HepG2 (cell line): ENCODE results near the gene RFC1. TPM values are rescaled to one million over a fixed set of nuclear protein-coding genes. Genes with fewer than 3 reads are reported as not detected.

Experiments
- BRCA1 ChIP-seq: sonication (generic); formaldehyde crosslinking; IDR thresholded peaks from 2 replicates; pipeline ENCODE4 v1.4.0; 2020; ENCODE audit warnings: missing genetic modification reagents
- DR1 ChIP-seq: sonication (generic); formaldehyde crosslinking; IDR thresholded peaks from 2 replicates; pipeline ENCODE4 v1.8.0; 2021; ENCODE audit warnings: mild to moderate bottlenecking, missing genetic modification reagents, inconsistent platforms
- HHEX ChIP-seq: IDR thresholded peaks from 2 replicates; pipeline ENCODE4 v1.6.1; 2016; ENCODE audit warnings: control low read depth
- MAX ChIP-seq: IDR thresholded peaks from 2 replicates; pipeline ENCODE4 v1.6.1; 2012; ENCODE audit warnings: inconsistent platforms
- MLLT10 ChIP-seq: sonication (generic); formaldehyde crosslinking; IDR thresholded peaks from 2 replicates; pipeline ENCODE4 v1.4.0; 2020; ENCODE audit warnings: missing genetic modification reagents
- SALL2 ChIP-seq: sonication (generic); formaldehyde crosslinking; IDR thresholded peaks from 2 replicates; pipeline ENCODE4 v1.8.1; 2023; ENCODE audit warnings: mild to moderate bottlenecking, missing genetic modification reagents, inconsistent platforms
- YY1 ChIP-seq: IDR thresholded peaks from 2 replicates; pipeline ENCODE4 v1.6.1; 2011; ENCODE audit warnings: low read length, low read depth, moderate library complexity, mild to moderate bottlenecking; ENCODE audit not compliant: insufficient read depth, insufficient replicate concordance
- ZFP37 ChIP-seq: sonication (generic); formaldehyde crosslinking; IDR thresholded peaks from 2 replicates; pipeline ENCODE4 v1.4.0; 2020; ENCODE audit warnings: missing genetic modification reagents, borderline replicate concordance
- ZNF12 ChIP-seq: sonication (generic); formaldehyde crosslinking; IDR thresholded peaks from 2 replicates; pipeline ENCODE4 v1.5.0; 2020; ENCODE audit warnings: missing genetic modification reagents
- ZNF441 ChIP-seq: sonication (generic); formaldehyde crosslinking; IDR thresholded peaks from 2 replicates; pipeline ENCODE4 v1.7.0; 2021; ENCODE audit warnings: missing genetic modification reagents, borderline replicate concordance
- ZNF577 ChIP-seq: sonication (generic); formaldehyde crosslinking; IDR thresholded peaks from 2 replicates; pipeline ENCODE4 v1.4.0; 2020; ENCODE audit warnings: mild to moderate bottlenecking, low read depth, missing genetic modification reagents, borderline replicate concordance
- ZNF724P ChIP-seq: sonication (generic); formaldehyde crosslinking; IDR thresholded peaks from 2 replicates; pipeline ENCODE4 v1.8.0; 2022; ENCODE audit warnings: missing genetic modification reagents, borderline replicate concordance
- ZNF879 ChIP-seq: sonication (generic); formaldehyde crosslinking; IDR thresholded peaks from 2 replicates; pipeline ENCODE4 v1.8.1; 2023; ENCODE audit warnings: missing genetic modification reagents
- polyA plus RNA-seq, 8 experiments: library from polyadenylated mRNA; depleted of rRNA in 3 of 8; stranded (reverse) in 7 of 8; unstranded in 1 of 8; fragments of >200 nt; fragmentation: Illumina TruSeq in 4 of 8; extraction: Trizol in 4 of 8; gene quantifications; 2 replicates each; pipeline versions ENCODE4 v1.2.1 to v1.2.3, GENCODE V29; 2011 to 2016; ENCODE audit warnings: low read depth in 4 of 8, missing spikeins in 1 of 8, mixed read lengths in 1 of 8; ENCODE audit not compliant: insufficient read depth in 1 of 8
- total RNA-seq, 5 experiments: library from RNA; depleted of rRNA; stranded (reverse); fragments of >200 nt; fragmentation: Illumina TruSeq; extraction: Trizol; gene quantifications; 2 replicates each; pipeline ENCODE4 v1.2.3, GENCODE V29; 2016; ENCODE audit warnings: low read depth in 1 of 5
- TF ChIP-seq, protein P1 (sequence below): sonication (generic); formaldehyde crosslinking; conservative IDR thresholded peaks from 2 replicates; pipeline ENCODE4 v1.8.0; 2022; ENCODE audit warnings: mild to moderate bottlenecking, moderate library complexity, missing genetic modification reagents
- TF ChIP-seq, protein P2 (sequence below): sonication (generic); formaldehyde crosslinking; IDR thresholded peaks from 2 replicates; pipeline ENCODE4 v1.5.0; 2020; ENCODE audit warnings: mild to moderate bottlenecking, missing genetic modification reagents
- TF ChIP-seq, protein P3 (sequence below): sonication (generic); formaldehyde crosslinking; conservative IDR thresholded peaks from 2 replicates; pipeline ENCODE4 v1.4.0; 2020; ENCODE audit warnings: missing genetic modification reagents
- TF ChIP-seq, protein P4 (sequence below): sonication (generic); formaldehyde crosslinking; IDR thresholded peaks from 2 replicates; pipeline ENCODE4 v1.4.0; 2020; ENCODE audit warnings: missing genetic modification reagents
- TF ChIP-seq, protein P5 (sequence below): sonication (generic); formaldehyde crosslinking; IDR thresholded peaks from 2 replicates; pipeline ENCODE4 v1.9.0; 2021; ENCODE audit warnings: missing genetic modification reagents, borderline replicate concordance

RFC1 gene
- total and polyA plus RNA-seq, 2 of the 13 experiments (the other 11 are each of a cell fraction or from before 2014, with no cell fraction given), result 15.9 to 78.8 TPM

DNA sequence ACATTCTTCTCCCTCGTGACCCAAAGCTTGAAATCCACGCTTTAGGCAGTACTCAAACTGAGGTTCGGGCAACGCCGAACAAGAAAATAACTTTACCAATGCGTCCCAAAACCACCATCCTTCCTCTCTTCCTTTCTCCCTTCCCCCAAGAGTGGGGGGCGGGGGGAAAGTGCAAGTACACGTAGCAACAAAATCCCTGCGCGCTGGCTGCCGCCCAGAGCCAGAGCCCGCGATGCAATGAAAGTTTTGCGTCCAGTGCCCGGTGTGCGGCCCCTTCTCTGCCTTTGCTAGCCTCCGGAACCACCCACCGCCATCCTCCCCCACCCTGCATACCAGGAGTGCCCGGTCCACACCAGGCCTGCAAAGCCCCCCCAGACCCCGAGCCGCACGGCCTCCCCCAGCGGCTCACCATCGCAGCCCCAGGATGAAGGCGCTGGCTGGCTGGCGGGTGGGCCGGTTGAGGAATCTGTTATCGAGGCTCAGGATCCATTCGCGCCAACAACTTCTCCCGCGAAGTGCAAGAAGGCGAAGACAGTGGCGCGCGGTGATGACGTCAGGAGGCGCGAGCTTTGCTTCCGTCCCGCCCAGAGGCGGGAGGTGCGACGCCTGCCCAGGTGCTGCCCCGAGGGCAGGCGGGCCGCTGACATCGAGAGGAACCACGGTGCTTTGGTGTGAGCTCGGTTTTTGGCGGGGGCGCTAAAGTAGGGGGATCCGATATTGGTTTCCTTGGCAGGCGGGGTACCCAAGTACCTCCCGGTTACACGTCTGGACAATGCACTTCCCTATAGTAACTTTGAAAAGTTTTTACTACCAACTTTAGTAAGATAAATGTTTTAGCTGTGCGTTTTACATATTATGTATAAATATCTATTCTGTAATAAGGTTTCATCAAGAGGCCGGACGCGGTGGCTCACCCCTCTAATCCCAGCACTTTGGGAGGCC is at the start of gene RFC1 (continued):
- TF ChIP-seq, protein P1, sequence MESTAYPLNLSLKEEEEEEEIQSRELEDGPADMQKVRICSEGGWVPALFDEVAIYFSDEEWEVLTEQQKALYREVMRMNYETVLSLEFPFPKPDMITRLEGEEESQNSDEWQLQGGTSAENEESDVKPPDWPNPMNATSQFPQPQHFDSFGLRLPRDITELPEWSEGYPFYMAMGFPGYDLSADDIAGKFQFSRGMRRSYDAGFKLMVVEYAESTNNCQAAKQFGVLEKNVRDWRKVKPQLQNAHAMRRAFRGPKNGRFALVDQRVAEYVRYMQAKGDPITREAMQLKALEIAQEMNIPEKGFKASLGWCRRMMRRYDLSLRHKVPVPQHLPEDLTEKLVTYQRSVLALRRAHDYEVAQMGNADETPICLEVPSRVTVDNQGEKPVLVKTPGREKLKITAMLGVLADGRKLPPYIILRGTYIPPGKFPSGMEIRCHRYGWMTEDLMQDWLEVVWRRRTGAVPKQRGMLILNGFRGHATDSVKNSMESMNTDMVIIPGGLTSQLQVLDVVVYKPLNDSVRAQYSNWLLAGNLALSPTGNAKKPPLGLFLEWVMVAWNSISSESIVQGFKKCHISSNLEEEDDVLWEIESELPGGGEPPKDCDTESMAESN (CRISPR knock-in tag), result peak; percentile 96
- TF ChIP-seq BRCA1, result peak; percentile 96
- TF ChIP-seq SALL2 (CRISPR knock-in tag), result peak; percentile 79
- TF ChIP-seq ZNF577 (CRISPR knock-in tag), result peak; percentile 72; the same call in 1 of the 2 replicates
- TF ChIP-seq HHEX, result 0 out of 2 replicates have a peak, but pooled peaks have one; percentile 19
- peak; percentile 84 for TF ChIP-seq DR1 (CRISPR knock-in tag)
- peak; percentile 48 for TF ChIP-seq YY1
- TF ChIP-seq MAX, result peak; percentile 100
- TF ChIP-seq ZNF12 (CRISPR knock-in tag), result peak; percentile 43; the same call in 1 of the 2 replicates
- peak; percentile 95 for TF ChIP-seq ZFP37 (CRISPR knock-in tag)
- peak; percentile 55; the same call in 1 of the 2 replicates for TF ChIP-seq ZNF441 (CRISPR knock-in tag)
- peak; percentile 74; the same call in 1 of the 2 replicates for TF ChIP-seq MLLT10 (CRISPR knock-in tag)
- TF ChIP-seq, protein P2, sequence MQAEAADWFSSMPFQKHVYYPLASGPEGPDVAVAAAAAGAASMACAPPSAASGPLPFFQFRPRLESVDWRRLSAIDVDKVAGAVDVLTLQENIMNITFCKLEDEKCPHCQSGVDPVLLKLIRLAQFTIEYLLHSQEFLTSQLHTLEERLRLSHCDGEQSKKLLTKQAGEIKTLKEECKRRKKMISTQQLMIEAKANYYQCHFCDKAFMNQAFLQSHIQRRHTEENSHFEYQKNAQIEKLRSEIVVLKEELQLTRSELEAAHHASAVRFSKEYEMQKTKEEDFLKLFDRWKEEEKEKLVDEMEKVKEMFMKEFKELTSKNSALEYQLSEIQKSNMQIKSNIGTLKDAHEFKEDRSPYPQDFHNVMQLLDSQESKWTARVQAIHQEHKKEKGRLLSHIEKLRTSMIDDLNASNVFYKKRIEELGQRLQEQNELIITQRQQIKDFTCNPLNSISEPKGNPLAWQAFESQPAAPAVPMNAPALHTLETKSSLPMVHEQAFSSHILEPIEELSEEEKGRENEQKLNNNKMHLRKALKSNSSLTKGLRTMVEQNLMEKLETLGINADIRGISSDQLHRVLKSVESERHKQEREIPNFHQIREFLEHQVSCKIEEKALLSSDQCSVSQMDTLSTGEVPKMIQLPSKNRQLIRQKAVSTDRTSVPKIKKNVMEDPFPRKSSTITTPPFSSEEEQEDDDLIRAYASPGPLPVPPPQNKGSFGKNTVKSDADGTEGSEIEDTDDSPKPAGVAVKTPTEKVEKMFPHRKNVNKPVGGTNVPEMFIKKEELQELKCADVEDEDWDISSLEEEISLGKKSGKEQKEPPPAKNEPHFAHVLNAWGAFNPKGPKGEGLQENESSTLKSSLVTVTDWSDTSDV, result peak; percentile 94
- TF ChIP-seq ZNF879 (CRISPR knock-in tag), result peak; percentile 97
- peak; percentile 52; the same call in 1 of the 2 replicates for TF ChIP-seq ZNF724P (CRISPR knock-in tag)
- TF ChIP-seq, protein P3, sequence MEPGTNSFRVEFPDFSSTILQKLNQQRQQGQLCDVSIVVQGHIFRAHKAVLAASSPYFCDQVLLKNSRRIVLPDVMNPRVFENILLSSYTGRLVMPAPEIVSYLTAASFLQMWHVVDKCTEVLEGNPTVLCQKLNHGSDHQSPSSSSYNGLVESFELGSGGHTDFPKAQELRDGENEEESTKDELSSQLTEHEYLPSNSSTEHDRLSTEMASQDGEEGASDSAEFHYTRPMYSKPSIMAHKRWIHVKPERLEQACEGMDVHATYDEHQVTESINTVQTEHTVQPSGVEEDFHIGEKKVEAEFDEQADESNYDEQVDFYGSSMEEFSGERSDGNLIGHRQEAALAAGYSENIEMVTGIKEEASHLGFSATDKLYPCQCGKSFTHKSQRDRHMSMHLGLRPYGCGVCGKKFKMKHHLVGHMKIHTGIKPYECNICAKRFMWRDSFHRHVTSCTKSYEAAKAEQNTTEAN, result peak; percentile 91
- TF ChIP-seq, protein P4, sequence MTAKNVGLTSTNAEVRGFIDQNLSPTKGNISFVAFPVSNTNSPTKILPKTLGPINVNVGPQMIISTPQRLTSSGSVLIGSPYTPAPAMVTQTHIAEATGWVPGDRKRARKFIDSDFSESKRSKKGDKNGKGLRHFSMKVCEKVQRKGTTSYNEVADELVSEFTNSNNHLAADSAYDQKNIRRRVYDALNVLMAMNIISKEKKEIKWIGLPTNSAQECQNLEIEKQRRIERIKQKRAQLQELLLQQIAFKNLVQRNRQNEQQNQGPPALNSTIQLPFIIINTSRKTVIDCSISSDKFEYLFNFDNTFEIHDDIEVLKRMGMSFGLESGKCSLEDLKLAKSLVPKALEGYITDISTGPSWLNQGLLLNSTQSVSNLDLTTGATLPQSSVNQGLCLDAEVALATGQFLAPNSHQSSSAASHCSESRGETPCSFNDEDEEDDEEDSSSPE (CRISPR knock-in tag), result peak; percentile 100
- TF ChIP-seq, protein P5, sequence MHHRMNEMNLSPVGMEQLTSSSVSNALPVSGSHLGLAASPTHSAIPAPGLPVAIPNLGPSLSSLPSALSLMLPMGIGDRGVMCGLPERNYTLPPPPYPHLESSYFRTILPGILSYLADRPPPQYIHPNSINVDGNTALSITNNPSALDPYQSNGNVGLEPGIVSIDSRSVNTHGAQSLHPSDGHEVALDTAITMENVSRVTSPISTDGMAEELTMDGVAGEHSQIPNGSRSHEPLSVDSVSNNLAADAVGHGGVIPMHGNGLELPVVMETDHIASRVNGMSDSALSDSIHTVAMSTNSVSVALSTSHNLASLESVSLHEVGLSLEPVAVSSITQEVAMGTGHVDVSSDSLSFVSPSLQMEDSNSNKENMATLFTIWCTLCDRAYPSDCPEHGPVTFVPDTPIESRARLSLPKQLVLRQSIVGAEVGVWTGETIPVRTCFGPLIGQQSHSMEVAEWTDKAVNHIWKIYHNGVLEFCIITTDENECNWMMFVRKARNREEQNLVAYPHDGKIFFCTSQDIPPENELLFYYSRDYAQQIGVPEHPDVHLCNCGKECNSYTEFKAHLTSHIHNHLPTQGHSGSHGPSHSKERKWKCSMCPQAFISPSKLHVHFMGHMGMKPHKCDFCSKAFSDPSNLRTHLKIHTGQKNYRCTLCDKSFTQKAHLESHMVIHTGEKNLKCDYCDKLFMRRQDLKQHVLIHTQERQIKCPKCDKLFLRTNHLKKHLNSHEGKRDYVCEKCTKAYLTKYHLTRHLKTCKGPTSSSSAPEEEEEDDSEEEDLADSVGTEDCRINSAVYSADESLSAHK (CRISPR knock-in tag), result no peak
